CD8-positive, alpha-beta memory T cell (primary cell): Measurements from ENCODE around the gene PNKD. TPM values are rescaled to one million over a fixed set of nuclear protein-coding genes. Genes with fewer than 3 reads are reported as not detected.

Source experiments
- CTCF ChIA-PET: fragments of 350-600 bp; sonication (Branson Sonifier 250); formaldehyde crosslinking; loops from one replicate; lab custom pipeline; 2021; ENCODE audit warnings: antibody characterized with exemption; lab: Charles Lee
- POLR2A ChIA-PET: fragments of 350-600 bp; sonication (Branson Sonifier 250); formaldehyde crosslinking; loops from one replicate; lab custom pipeline; 2021; ENCODE audit warnings: antibody characterized with exemption; lab: Charles Lee
- DNase-seq, 5 donors: peaks; one replicate each; pipeline versions ENCODE4 v3.0.0 to v3.0.0-alpha.2; 2020 to 2022; ENCODE audit warnings: mixed read lengths in 1 of 5
- H3K27ac ChIP-seq: one replicate; pipeline ENCODE4 v1.7.0; 2013; ENCODE audit warnings: low read depth, mild to moderate bottlenecking, low read length, moderate library complexity
- H3K27me3 ChIP-seq: 2 replicates; pipeline ENCODE4 v1.7.0; 2013; ENCODE audit warnings: low read length, mild to moderate bottlenecking; ENCODE audit not compliant: insufficient read depth, poor library complexity, severe bottlenecking
- H3K36me3 ChIP-seq: 2 replicates; pipeline ENCODE4 v1.7.0; 2013; ENCODE audit warnings: mild to moderate bottlenecking, low read length, moderate library complexity; ENCODE audit not compliant: insufficient read depth
- H3K4me1 ChIP-seq: 2 replicates; pipeline ENCODE4 v1.7.0; 2013; ENCODE audit warnings: mild to moderate bottlenecking, low read length, moderate library complexity; ENCODE audit not compliant: insufficient read depth
- H3K4me3 ChIP-seq: 2 replicates; pipeline ENCODE4 v1.7.0; 2013; ENCODE audit warnings: mild to moderate bottlenecking, low read length
- H3K9me3 ChIP-seq: 2 replicates; pipeline ENCODE4 v1.7.0; 2013; ENCODE audit warnings: mild to moderate bottlenecking, low read length
- H3K27ac Mint-ChIP-seq, 8 donors: one replicate each; pipeline ENCODE4 v1.8.0; 2020 to 2021; ENCODE audit warnings: mixed read lengths in 8 of 8, mild to moderate bottlenecking in 6 of 8, inconsistent platforms in 3 of 8, moderate library complexity in 3 of 8
- H3K27me3 Mint-ChIP-seq, 2 donors: one replicate each; pipeline ENCODE4 v1.8.0; 2020 to 2021; ENCODE audit warnings: mixed read lengths in 2 of 2, mild to moderate bottlenecking in 1 of 2, moderate library complexity in 1 of 2
- H3K36me3 Mint-ChIP-seq, 3 donors: one replicate each; pipeline ENCODE4 v1.8.0; 2020 to 2021; ENCODE audit warnings: mixed read lengths in 3 of 3, inconsistent platforms in 1 of 3, mild to moderate bottlenecking in 1 of 3
- H3K4me1 Mint-ChIP-seq, 3 donors: one replicate each; pipeline ENCODE4 v1.8.0; 2020 to 2021; ENCODE audit warnings: mixed read lengths in 3 of 3, inconsistent platforms in 1 of 3, mild to moderate bottlenecking in 1 of 3
- H3K4me3 Mint-ChIP-seq, 7 donors: one replicate each; pipeline ENCODE4 v1.8.0; 2020 to 2021; ENCODE audit warnings: mixed read lengths in 7 of 7, mild to moderate bottlenecking in 6 of 7, moderate library complexity in 4 of 7, inconsistent platforms in 2 of 7
- H3K9me3 Mint-ChIP-seq, 5 donors: one replicate each; pipeline ENCODE4 v1.8.0; 2020 to 2022; ENCODE audit warnings: mixed read lengths in 5 of 5, mild to moderate bottlenecking in 3 of 5, moderate library complexity in 2 of 5, inconsistent platforms in 1 of 5
- polyA plus RNA-seq: library from polyadenylated mRNA; unstranded; fragments of 300-500 nt; fragmentation: Illumina TruSeq; gene quantifications from one replicate; pipeline ENCODE4 v1.2.3, GENCODE V29; 2021
- total RNA-seq, 2 experiments: library from RNA; stranded (reverse); gene quantifications; one replicate each; pipeline ENCODE4 v1.2.3, GENCODE V29; 2021

Gene PNKD
- total and polyA plus RNA-seq, 3 experiments from 2014 or later: 26.8 to 111 (median 31.6) TPM

DNA sequence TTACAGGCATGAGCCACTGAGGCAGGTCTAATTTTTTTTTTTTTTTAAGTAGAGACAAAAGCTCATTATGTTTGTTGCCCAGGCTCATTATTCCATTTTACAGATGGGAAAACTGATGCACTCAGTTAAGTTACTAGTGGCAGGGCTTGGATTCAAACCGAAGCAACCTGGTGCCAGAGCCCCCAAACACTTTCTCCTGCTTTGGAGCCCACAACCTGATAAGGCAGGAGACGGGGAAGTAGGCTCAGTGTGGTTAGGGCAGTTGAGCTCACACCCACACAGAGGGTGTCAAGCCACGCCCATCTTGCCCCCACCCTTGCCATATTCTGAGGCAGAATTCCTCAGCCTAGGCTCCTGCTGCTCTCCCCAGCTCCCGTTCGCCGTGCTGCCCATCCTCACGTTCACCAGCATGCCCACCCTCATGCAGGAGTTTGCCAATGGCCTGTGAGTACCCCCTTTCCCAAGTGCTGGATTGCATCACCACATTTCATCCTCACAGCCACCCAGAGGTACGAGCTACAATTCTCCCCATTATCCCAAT lies 123.5 kb downstream of the PNKD start:
- ChIA-PET CTCF (interaction anchor here (1.0 to 6.4 kb wide), 8 partner anchors 13 to 121 kb away, joined by 3 to 63 read pairs (median 10); partner anchors contain the start of genes AAMP, CATIP, PNKD and TMBIM1), POLR2A (interaction anchor here (0.5 to 1.4 kb wide), 5 partner anchors 10 to 185 kb away, joined by 3 to 5 read pairs (median 3); partner anchors contain the start of genes AAMP and PNKD)
- peaks cover 0 to 7% (median 0%) of the 10 kb centered on the region in 3 donors for H3K36me3 Mint-ChIP-seq
- DNase-seq: peak in 4 of 5 donors; percentile 27 to 60 (median 40)
- no peaks in the 10 kb centered on the region for H3K9me3 Mint-ChIP-seq
- peaks cover 0 to 13% of the 10 kb centered on the region in 2 donors for H3K27me3 Mint-ChIP-seq
- peaks cover 43% of the 10 kb centered on the region for H3K4me1 ChIP-seq
- peak overlapping the region; percentile 64 for H3K27ac ChIP-seq
- no peaks in the 10 kb centered on the region for H3K9me3 ChIP-seq
- peaks cover 41 to 53% (median 46%) of the 10 kb centered on the region in 3 donors for H3K4me1 Mint-ChIP-seq
- H3K4me3 ChIP-seq: no peak overlapping the region
- peak overlapping the region in 4 of 7 donors; percentile 15 to 81 (median 53) for H3K4me3 Mint-ChIP-seq
- H3K27me3 ChIP-seq: no peaks in the 10 kb centered on the region
- peak overlapping the region in 6 of 8 donors; percentile 34 to 100 (median 66) for H3K27ac Mint-ChIP-seq
- no peaks in the 10 kb centered on the region for H3K36me3 ChIP-seq

GRCh38 chr2:218394298-218395089 lies 124.2 kb downstream of the PNKD start:
- H3K4me1 ChIP-seq: peaks cover 43% of the 10 kb centered on the region
- peak in 1 of 5 donors; percentile 68 for DNase-seq
- H3K36me3 ChIP-seq: no peaks in the 10 kb centered on the region
- Mint-ChIP-seq H3K4me1 (peaks cover 41 to 56% (median 46%) of the 10 kb centered on the region in 3 donors), H3K27me3 (peaks cover 0 to 13% of the 10 kb centered on the region in 2 donors), H3K36me3 (peaks cover 0 to 7% (median 0%) of the 10 kb centered on the region in 3 donors), H3K9me3 (no peaks in the 10 kb centered on the region), H3K27ac (peak overlapping the region; percentile 36 to 100 (median 74)), H3K4me3 (peak overlapping the region in 6 of 7 donors; percentile 4 to 81 (median 53))
- H3K9me3 ChIP-seq: no peaks in the 10 kb centered on the region
- no peak overlapping the region for H3K4me3 ChIP-seq
- POLR2A ChIA-PET: interaction anchor here (0.6 to 1.4 kb wide), 5 partner anchors 10 to 124 kb away, joined by 3 to 6 read pairs (median 4); partner anchors contain the start of genes AAMP and PNKD
- no peaks in the 10 kb centered on the region for H3K27me3 ChIP-seq
- H3K27ac ChIP-seq: peak overlapping the region; percentile 64
- CTCF ChIA-PET: interaction anchor here (0.8 to 6.4 kb wide), 9 partner anchors 12 to 121 kb away, joined by 3 to 63 read pairs (median 6); partner anchors contain the start of genes AAMP, CATIP, PNKD and TMBIM1

DNA sequence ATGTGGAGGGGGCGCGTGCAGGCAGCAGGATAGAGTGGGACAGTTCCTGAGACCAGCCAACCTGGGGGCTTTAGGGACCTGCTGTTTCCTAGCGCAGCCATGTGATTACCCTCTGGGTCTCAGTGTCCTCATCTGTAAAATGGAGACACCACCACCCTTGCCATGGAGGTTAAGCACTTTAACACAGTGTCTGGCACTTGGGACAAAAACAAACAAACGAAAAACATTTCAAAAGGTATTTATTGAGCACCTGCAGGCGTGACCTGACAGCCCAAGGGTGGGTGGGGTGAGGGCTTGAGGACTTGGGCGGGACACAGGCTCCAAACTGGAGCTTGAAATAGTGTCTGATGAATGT lies 124.7 kb downstream of the PNKD start:
- peak overlapping the region; percentile 4 to 81 (median 38) for H3K4me3 Mint-ChIP-seq
- ChIA-PET CTCF (interaction anchor here (0.8 to 6.4 kb wide), 7 partner anchors 10 to 122 kb away, joined by 4 to 63 read pairs (median 20); partner anchors contain the start of genes AAMP, CATIP, PNKD and TMBIM1), POLR2A (interaction anchor here (0.6 to 1.8 kb wide), 3 partner anchors 10 to 108 kb away, joined by 6 to 10 read pairs (median 6); no protein-coding TSS in a partner anchor)
- H3K9me3 Mint-ChIP-seq: no peaks in the 10 kb centered on the region
- H3K27ac Mint-ChIP-seq: peak overlapping the region; percentile 26 to 100 (median 66)
- Histone ChIP-seq H3K4me3 (no peak overlapping the region), H3K4me1 (peaks cover 43% of the 10 kb centered on the region), H3K27ac (peak overlapping the region; percentile 64), H3K36me3 (no peaks in the 10 kb centered on the region), H3K9me3 (no peaks in the 10 kb centered on the region), H3K27me3 (no peaks in the 10 kb centered on the region)
- peaks cover 0 to 13% of the 10 kb centered on the region in 2 donors for H3K27me3 Mint-ChIP-seq
- peaks cover 41 to 56% (median 46%) of the 10 kb centered on the region in 3 donors for H3K4me1 Mint-ChIP-seq
- H3K36me3 Mint-ChIP-seq: peaks cover 0 to 7% (median 0%) of the 10 kb centered on the region in 3 donors
- DNase-seq: no peak

GRCh38 chr2:218395456-218395825 lies 125.1 kb downstream of the PNKD start:
- no peaks in the 10 kb centered on the region for H3K9me3 ChIP-seq
- H3K27ac ChIP-seq: peak overlapping the region; percentile 61
- H3K27me3 ChIP-seq: no peaks in the 10 kb centered on the region
- H3K4me3 Mint-ChIP-seq: peak overlapping the region; percentile 76 to 98 (median 93)
- CTCF ChIA-PET: interaction anchor here (0.8 to 6.4 kb wide), 13 partner anchors 9 to 481 kb away, joined by 3 to 63 read pairs (median 6); partner anchors contain the start of genes AAMP, CATIP, PNKD and TMBIM1
- no peaks in the 10 kb centered on the region for H3K9me3 Mint-ChIP-seq
- H3K36me3 Mint-ChIP-seq: peaks cover 0 to 9% (median 0%) of the 10 kb centered on the region in 3 donors
- H3K27ac Mint-ChIP-seq: peak overlapping the region; percentile 51 to 100 (median 90)
- peak in 1 of 5 donors; percentile 54 for DNase-seq
- peak overlapping the region; percentile 47 for H3K4me3 ChIP-seq
- POLR2A ChIA-PET: interaction anchor here (0.5 to 2.8 kb wide), 7 partner anchors 10 to 125 kb away, joined by 3 to 20 read pairs (median 6); partner anchors contain the start of genes AAMP and PNKD
- no peaks in the 10 kb centered on the region for H3K36me3 ChIP-seq
- H3K27me3 Mint-ChIP-seq: peaks cover 0 to 13% of the 10 kb centered on the region in 2 donors
- H3K4me1 ChIP-seq: peaks cover 43% of the 10 kb centered on the region
- H3K4me1 Mint-ChIP-seq: peaks cover 42 to 56% (median 46%) of the 10 kb centered on the region in 3 donors

- peak overlapping the region; percentile 92 for H3K27ac ChIP-seq
- CTCF ChIA-PET: interaction anchor here (0.7 to 6.4 kb wide), 16 partner anchors 9 to 480 kb away, joined by 3 to 63 read pairs (median 6); partner anchors contain the start of genes AAMP, PNKD and TMBIM1
- Mint-ChIP-seq H3K4me1 (peaks cover 42 to 56% (median 46%) of the 10 kb centered on the region in 3 donors), H3K36me3 (peaks cover 0 to 10% (median 0%) of the 10 kb centered on the region in 3 donors), H3K27ac (peak overlapping the region; percentile 91 to 100 (median 98)), H3K9me3 (no peaks in the 10 kb centered on the region), H3K27me3 (peaks cover 0 to 13% of the 10 kb centered on the region in 2 donors), H3K4me3 (peak overlapping the region; percentile 90 to 98 (median 93))
- H3K27me3 ChIP-seq: no peaks in the 10 kb centered on the region
- no peaks in the 10 kb centered on the region for H3K9me3 ChIP-seq
- peaks cover 45% of the 10 kb centered on the region for H3K4me1 ChIP-seq
- no peaks in the 10 kb centered on the region for H3K36me3 ChIP-seq
- H3K4me3 ChIP-seq: peak overlapping the region; percentile 93
- peak; percentile 90 to 96 (median 95) for DNase-seq
- POLR2A ChIA-PET: interaction anchor here (0.5 to 2.8 kb wide), 6 partner anchors 9 to 126 kb away, joined by 3 to 20 read pairs (median 8); partner anchors contain the start of genes AAMP and PNKD
These were observed 125.7 kb downstream of the PNKD start for GRCh38 chr2:218395826-218396687.
